ENCODE results near the gene ZNF578. TPM values are rescaled to one million over a fixed set of nuclear protein-coding genes. Genes with fewer than 3 reads are reported as not detected.
"Not testable (repeated sequence)": the region's sequence is repeated elsewhere in the genome, so short reads cannot be mapped to it uniquely, and the experiment has no call there.

ZNF578 gene
- total RNA-seq, 1 experiment from 2014 or later: 0.69 TPM

GRCh38 chr19:52535771-52536447 is 82.6 kb downstream of the ZNF578 start:
- peak overlapping the region; percentile 45 for H3K27ac ChIP-seq (ENCODE audit: low read depth, low read length, poor library complexity, severe bottlenecking)
- H3K27me3 ChIP-seq (replicated peaks; ENCODE audit: insufficient read depth, low read depth, low read length, poor library complexity): no peaks in the 10 kb centered on the region
- CTCF ChIA-PET: no interaction called here
- H3K36me3 ChIP-seq (ENCODE audit: insufficient read depth, low read length, poor library complexity, severe bottlenecking): no peaks in the 10 kb centered on the region
- H3K9me3 ChIP-seq (ENCODE audit: low read depth, low read length, poor library complexity, severe bottlenecking): no peaks in the 10 kb centered on the region
- intact Hi-C loops (cut with micrococcal nuclease; ENCODE audit: unreplicated experiment): no loop called here
- DNase-seq (ENCODE audit: low spot score): peak; percentile 91
- TF ChIP-seq CTCF (conservative IDR thresholded peaks at IDR 0.05; ENCODE audit: low read depth, low read length) (no peak), EZH2 (IDR thresholded peaks at IDR 0.05; ENCODE audit: borderline replicate concordance, low read depth, low read length, poor library complexity, severe bottlenecking) (no peak)
- H3K4me3 ChIP-seq (ENCODE audit: low read depth, low read length, poor library complexity, severe bottlenecking): peak overlapping the region; percentile 49
- POLR2A ChIA-PET (ENCODE audit: low non-redundant PET): no interaction called here
- BruUV-seq (replicated peaks): no TSS peak
- H3K4me1 ChIP-seq (ENCODE audit: insufficient read depth, low read length, poor library complexity, severe bottlenecking): no peaks in the 10 kb centered on the region

- Histone ChIP-seq H3K27ac (ENCODE audit: low read depth, low read length, poor library complexity, severe bottlenecking) (no peak overlapping the region), H3K4me1 (ENCODE audit: insufficient read depth, low read length, poor library complexity, severe bottlenecking) (no peaks in the 10 kb centered on the region), H3K9me3 (ENCODE audit: low read depth, low read length, poor library complexity, severe bottlenecking) (no peaks in the 10 kb centered on the region), H3K4me3 (ENCODE audit: low read depth, low read length, poor library complexity, severe bottlenecking) (peak overlapping the region; percentile 49), H3K36me3 (ENCODE audit: insufficient read depth, low read length, poor library complexity, severe bottlenecking) (no peaks in the 10 kb centered on the region), H3K27me3 (replicated peaks; ENCODE audit: insufficient read depth, low read depth, low read length, poor library complexity) (no peaks in the 10 kb centered on the region)
- ChIA-PET POLR2A (ENCODE audit: low non-redundant PET) (no interaction called here), CTCF (no interaction called here)
- no TSS peak for BruUV-seq (replicated peaks)
- TF ChIP-seq CTCF (conservative IDR thresholded peaks at IDR 0.05; ENCODE audit: low read depth, low read length) (no peak), EZH2 (IDR thresholded peaks at IDR 0.05; ENCODE audit: borderline replicate concordance, low read depth, low read length, poor library complexity, severe bottlenecking) (no peak)
- intact Hi-C loops (cut with micrococcal nuclease; ENCODE audit: unreplicated experiment): no loop called here
- peak; percentile 14 for DNase-seq (ENCODE audit: low spot score)
Measured at GRCh38 chr19:52536448-52536800, 83.1 kb downstream of the ZNF578 start.

GRCh38 chr19:52538815-52539214 is 85.5 kb downstream of the ZNF578 start:
- intact Hi-C loops (cut with micrococcal nuclease; ENCODE audit: unreplicated experiment); H3K4me3 ChIP-seq (ENCODE audit: low read depth, low read length, poor library complexity, severe bottlenecking); CTCF ChIA-PET; H3K9me3 ChIP-seq (ENCODE audit: low read depth, low read length, poor library complexity, severe bottlenecking); BruUV-seq (replicated peaks); H3K4me1 ChIP-seq (ENCODE audit: insufficient read depth, low read length, poor library complexity, severe bottlenecking); H3K27me3 ChIP-seq (replicated peaks; ENCODE audit: insufficient read depth, low read depth, low read length, poor library complexity); DNase-seq (ENCODE audit: low spot score); H3K36me3 ChIP-seq (ENCODE audit: insufficient read depth, low read length, poor library complexity, severe bottlenecking); POLR2A ChIA-PET (ENCODE audit: low non-redundant PET); H3K27ac ChIP-seq (ENCODE audit: low read depth, low read length, poor library complexity, severe bottlenecking): not testable (repeated sequence)

GRCh38 chr19:52541176-52541575 is 87.8 kb downstream of the ZNF578 start:
- H3K27ac ChIP-seq (ENCODE audit: low read depth, low read length, poor library complexity, severe bottlenecking); intact Hi-C loops (cut with micrococcal nuclease; ENCODE audit: unreplicated experiment); H3K36me3 ChIP-seq (ENCODE audit: insufficient read depth, low read length, poor library complexity, severe bottlenecking); DNase-seq (ENCODE audit: low spot score); CTCF ChIA-PET; POLR2A ChIA-PET (ENCODE audit: low non-redundant PET); H3K9me3 ChIP-seq (ENCODE audit: low read depth, low read length, poor library complexity, severe bottlenecking); H3K27me3 ChIP-seq (replicated peaks; ENCODE audit: insufficient read depth, low read depth, low read length, poor library complexity); H3K4me3 ChIP-seq (ENCODE audit: low read depth, low read length, poor library complexity, severe bottlenecking); H3K4me1 ChIP-seq (ENCODE audit: insufficient read depth, low read length, poor library complexity, severe bottlenecking); BruUV-seq (replicated peaks): not testable (repeated sequence)

Data from A673 (cell line).